Right ventricle myocardium superior (tissue), 1 donor: ENCODE measurements around the gene SMIM38. TPM values are rescaled to one million over a fixed set of nuclear protein-coding genes. Genes with fewer than 3 reads are reported as not detected.
A peak's percentile ranks its signal among the peaks of the same experiment; 100 is the strongest.
"Not testable (repeated sequence)": the region's sequence is repeated elsewhere in the genome, so short reads cannot be mapped to it uniquely, and the experiment has no call there.

ENCODE experiments used
- ATAC-seq: fragments of 200-7000 bp; cut with Tn5 transposase; one replicate; pipeline ENCODE4 v1.9.1; 2020; ENCODE audit warnings: mild to moderate bottlenecking; ENCODE audit not compliant: poor library complexity
- DNase-seq: peaks from one replicate; pipeline ENCODE4 v3.0.0-alpha.2; 2020
- intact Hi-C: fragments of 100-400 bp; cut with DNase I; formaldehyde crosslinking; loops from one replicate; pipeline ENCODE4 v1.11.2; 2022
- total RNA-seq: library from RNA; stranded (reverse); fragmentation: NEBNext Ultra II Directional; extraction: Animal tissue kit (Norgen Biotek cat#: 25700); gene quantifications from one replicate; pipeline ENCODE4 v1.2.1, GENCODE V29; 2021
- donor health status: DM: no; HTN: yes; CAD: no; lungs with severe emphysema.

The SMIM38 gene
- total RNA-seq, 1 donor from 2014 or later = not detected

DNA sequence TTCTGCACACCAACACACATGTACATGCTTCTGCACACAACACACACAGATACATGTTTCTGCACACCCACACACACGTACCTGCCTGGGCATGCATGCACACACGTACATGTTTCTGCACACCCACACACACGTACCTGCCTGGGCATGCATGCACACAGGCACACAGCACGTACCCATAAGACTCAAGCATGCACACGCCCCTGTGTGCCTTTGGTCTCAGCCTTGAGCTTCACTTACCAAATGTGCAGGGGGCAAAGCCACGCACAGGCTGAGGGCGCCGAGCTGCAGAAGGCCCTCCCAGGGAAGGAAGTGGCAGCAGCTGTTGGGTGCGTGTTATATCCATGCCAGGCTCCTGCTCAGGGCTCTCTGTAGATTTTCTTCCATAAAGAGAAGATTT, 34.7 kb upstream of the SMIM38 start:
- intact Hi-C loops = no loop called here
- ATAC-seq (no peak), DNase-seq (no peak)

DNA sequence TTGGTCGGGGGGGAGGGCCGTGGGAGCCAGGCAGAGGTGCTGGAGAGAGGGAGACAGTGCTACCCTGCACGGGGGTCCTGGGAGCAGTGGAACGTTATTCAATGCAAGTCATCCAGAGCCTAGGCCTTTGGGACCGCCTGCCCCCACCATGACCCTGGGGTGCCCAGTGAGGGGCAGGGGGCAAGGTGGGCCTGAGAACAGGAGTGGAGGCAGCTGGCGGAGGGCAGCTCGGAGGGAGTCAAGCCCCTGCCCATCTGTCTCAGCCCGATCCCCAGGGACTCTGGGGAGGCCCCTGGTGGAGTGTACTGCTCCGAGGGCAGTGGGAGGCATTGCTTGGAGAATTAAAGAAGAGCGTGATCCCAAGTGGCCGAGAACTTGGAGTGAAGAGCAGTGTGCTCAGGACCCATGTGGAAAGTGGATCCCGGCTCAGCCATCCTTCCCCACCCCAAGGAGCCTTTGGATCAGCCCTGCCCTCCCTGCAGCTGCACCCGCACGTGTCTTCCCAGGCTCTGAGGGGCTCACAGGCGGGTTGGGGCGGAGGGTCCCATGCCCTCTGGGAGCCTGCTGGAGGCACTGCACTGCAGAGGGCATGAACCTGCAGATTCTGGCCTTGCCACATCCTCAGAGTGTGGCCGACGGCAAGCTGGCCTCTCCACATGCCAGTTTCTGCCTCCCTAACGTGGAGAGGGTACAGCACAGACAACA, 34.0 kb upstream of the SMIM38 start:
- intact Hi-C loops = no loop called here
- ATAC-seq (peak; percentile 5), DNase-seq (no peak)

DNA sequence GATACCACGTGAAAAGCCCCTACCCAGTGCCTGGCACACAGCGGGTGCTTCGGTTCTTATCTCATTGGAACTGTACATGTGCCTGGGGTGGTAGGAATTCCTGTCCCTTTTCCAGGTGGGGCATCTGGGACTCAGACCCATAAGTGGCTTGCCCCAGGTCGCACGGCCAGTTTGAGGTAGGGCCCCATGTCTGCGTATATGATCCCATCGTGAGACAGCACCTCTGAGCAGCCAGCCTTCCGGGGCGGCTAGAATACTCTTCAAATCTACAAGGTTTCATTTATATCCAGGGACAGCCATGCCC, 33.5 kb upstream of the SMIM38 start:
- DNase-seq = no peak
- intact Hi-C loops = no loop called here
- peak; percentile 32 for ATAC-seq

DNA sequence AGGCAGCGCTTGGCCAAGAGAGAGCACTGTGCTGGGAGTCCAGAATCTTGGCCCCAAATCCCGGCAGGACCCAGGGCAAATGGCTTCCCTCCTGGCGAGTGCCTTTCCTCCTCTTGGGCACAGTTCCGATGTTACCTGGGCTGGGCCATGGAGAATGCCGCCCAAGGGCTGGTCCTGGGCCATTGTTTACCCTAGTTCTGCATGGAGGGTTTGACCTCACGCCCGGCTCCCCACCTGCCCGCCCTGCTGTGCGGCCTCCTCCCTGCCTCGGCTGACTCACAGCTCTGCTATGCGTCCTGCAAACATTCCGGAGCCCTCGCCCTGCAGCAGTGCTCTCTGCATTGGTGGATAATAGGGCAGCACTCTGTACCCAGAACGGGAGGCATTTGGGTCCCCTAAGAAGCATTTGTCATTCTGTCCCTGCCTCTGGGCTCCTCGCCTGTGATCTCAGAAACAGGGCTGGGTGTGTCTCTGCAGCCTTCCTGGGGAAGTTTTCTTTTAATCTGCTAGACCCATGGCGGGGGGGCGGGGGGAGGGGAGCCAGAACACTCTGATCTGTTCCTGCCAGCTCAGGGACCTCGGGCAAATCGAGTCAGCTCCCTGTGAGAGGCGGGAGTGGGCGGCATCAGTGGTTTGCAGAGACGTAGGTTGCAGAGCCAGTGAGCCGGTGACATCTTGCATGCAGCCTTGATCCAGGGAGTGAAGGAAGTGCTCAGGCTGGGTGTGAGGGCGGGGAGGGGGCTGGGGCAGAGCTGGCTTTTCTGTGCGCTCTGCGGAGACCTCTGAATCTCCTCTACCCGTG, 32.9 kb upstream of the SMIM38 start:
- DNase-seq = peak; percentile 78
- intact Hi-C loops = no loop called here
- ATAC-seq = peak; percentile 88

DNA sequence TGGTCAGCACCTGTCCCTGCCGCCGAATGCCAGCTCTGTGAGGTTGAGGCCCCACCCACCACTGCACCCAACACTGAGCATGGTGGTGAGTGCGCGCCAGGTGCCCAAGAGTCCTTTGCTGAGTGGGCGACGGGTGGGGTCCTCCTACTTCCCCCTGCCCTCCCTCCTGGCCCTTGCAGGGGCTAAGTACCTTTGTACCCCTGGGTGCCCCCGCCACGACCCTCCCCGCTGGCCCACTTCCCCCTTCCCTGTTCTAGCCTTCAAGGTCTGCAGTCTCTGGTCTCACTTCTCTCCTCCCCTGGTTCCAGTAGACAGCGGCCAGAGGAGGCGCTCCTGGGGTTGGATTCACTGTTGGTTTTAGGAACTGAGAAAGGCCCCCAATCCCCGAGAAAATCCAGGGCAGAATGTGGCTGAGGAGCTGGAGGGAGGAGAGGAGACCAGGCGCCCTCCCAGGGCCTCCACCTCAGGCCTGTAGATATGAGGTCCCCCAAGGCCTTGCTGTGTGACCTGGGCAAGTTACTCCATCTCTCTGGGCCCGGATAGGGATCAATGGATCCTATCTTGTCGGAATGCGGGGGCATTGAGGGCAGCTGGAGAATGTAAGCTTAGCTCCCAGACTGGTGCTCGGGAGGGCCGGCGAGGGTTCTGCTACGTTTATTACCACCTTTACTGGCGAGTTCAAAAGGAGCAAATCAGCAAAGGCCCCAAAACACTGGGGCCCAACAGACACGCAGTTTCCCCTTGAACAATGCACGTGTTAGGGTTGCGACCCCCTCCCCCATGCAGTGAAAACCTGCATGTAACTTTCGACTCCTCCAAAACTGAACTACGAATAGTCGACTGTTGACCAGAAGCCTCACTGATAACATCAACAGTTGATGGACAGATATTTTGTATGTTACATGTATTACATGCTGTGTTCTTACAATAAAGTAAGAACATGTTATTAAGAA, 31.9 kb upstream of the SMIM38 start:
- no peak for DNase-seq
- ATAC-seq = no peak
- intact Hi-C loops = no loop called here

DNA sequence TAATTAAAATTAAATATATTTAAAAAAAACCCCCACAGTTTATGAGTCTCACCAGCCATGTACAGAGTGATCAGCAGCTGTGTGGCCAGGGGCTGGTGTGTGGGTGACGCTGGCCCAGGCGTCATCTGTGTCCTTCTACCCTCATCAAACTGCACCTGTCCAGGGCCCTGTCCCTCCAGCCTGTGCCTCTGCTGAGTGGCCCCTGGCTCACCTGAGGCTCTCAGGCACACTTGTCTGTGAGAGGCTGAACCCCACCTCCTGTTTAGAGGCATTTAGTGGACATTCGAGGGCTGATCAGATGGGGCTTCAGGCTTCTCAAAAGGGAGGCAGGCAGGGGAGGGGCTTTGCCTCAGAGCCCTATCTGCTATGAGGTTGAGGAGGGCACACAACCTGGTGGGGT, 29.9 kb upstream of the SMIM38 start:
- no peak for ATAC-seq
- intact Hi-C loops = no loop called here

DNA sequence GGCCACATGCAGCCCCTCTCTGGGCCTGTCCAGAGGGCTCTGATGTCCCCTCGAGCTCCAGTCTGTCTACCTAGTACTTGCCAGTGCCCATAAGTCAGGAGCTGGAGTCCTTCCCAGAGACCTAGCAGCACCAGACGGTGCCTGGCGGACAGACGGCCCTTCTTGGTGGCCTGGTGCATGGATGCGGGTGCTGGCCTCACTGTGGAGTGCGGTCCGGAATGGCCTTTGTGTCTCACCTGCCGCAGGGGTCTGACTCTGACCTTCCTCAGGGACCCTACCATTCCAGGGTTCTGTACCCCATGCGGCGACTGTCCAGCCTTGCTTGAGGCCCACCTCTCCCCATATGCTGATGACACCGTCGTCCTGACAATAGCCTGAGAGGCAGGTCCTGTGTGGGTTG, 29.4 kb upstream of the SMIM38 start:
- ATAC-seq (no peak), DNase-seq (no peak)
- intact Hi-C loops = no loop called here

More for the DNA sequence above, 29.9 kb upstream of the SMIM38 start:
- DNase-seq = no peak

DNA sequence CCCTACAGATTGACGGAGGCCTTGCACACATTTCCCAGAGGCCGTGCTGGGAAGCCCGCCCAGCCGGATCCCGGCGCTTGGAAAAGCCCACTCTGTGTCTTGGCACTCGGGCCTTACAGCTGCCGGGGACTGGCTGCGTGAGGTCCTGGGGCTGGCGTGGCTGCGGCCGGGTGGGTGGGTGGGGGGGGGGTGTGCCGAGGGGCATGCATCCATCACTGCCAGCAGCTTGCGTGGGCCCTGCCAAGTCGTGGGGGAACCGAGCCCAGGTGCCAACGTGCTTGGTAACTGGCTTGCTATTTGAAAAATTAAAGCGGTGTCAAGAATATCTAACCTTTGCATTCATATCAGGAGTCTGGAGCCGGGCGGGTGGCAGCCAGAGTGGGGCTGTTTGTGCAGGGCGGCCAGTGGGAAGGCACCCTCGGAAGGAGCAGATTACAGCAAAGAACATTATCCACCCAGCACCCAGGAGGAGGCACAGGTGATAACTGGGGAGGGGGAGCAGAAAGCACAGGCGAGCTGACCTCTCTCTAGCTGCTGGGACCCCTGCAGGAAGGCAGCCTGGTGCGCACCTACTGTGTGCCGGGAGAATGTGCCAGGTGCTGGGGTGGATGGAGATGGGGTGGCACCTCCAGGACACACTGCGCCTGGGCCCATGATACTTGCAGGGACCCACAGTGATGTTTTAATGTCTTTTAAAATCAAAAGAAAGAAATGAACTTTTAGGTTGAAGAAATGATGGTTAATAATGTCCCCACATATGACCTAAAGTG, 28.5 kb upstream of the SMIM38 start:
- ATAC-seq = no peak
- intact Hi-C loops = no loop called here
- DNase-seq = peak; percentile 63

DNA sequence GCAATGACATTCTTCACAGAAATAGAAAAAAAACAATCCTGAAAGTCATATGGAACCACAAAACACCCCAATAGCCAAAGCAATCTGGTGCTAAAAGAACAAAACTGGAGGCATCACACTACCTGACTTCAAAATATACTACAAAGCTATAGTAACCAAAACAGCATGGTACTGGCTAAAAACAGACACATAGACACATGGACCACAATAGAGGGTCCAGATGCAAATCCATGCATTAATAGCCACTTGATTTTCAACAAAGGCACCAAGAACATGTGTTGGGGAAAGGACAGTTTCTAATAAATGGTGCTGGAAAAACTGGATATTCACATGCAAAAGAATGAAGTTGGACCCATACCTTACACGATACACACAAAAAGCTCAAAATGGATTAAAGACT, 27.9 kb upstream of the SMIM38 start:
- no peak for ATAC-seq
- DNase-seq = no peak
- intact Hi-C loops = no loop called here

DNA sequence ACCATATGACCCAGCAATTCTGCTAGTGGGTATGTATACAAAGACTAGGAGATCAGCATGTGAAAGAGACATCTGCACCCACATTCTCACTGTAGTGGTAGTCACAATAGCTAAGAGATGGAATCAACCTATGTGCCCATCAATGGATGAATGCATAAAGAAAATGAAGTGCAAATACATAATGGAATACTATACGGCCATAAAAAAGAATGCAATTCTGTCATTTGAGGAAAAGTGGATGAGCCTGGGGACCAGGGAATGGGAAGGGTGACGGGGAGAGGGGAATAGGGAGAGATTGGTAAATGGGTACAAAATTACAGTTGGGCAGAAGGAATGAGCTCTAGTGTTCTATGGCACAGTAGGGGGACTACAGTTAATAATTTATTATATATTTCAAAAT, 26.7 kb upstream of the SMIM38 start:
- intact Hi-C loops = no loop called here
- DNase-seq = no peak
- no peak for ATAC-seq

DNA sequence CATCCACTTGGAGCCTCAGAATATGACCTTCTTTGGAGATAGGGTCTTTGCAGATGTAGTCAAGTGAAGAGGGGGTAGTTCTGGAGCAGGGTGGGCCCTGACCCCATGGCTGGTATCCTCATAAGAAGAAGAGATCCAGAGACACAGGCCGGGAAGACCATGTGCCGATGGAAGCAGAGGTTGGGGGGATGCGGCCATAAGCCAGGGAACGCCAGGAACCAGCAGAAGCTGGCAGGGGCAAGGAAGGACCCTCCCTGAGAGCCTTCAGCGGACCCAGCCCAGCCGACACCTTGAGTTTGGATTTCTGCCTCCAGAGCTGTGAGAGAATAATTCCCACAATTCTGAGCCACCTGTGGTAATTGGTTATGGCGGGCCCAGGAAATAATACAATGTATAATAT, 26.1 kb upstream of the SMIM38 start:
- DNase-seq (no peak), ATAC-seq (no peak)
- intact Hi-C loops = no loop called here

DNA sequence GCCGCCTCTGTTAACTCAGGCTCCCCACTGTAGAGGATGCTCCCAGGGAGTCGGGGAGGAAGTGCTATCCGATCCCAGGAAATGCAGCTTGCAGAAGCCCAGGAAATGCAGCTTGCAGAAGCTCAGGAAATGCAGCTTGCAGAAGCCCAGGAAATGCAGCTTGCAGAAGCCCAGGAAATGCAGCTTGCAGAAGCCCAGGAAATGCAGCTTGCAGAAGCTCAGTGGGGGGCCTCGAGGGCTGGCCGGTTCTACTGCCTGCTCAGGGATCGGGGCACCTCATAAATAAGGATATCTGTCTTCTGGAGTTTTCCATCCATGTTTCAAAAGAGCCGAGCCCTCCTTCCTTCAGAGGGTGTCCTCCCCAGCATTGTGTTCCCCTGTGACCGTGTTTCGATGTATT, 25.1 kb upstream of the SMIM38 start:
- intact Hi-C loops = no loop called here
- DNase-seq (no peak), ATAC-seq (no peak)

DNA sequence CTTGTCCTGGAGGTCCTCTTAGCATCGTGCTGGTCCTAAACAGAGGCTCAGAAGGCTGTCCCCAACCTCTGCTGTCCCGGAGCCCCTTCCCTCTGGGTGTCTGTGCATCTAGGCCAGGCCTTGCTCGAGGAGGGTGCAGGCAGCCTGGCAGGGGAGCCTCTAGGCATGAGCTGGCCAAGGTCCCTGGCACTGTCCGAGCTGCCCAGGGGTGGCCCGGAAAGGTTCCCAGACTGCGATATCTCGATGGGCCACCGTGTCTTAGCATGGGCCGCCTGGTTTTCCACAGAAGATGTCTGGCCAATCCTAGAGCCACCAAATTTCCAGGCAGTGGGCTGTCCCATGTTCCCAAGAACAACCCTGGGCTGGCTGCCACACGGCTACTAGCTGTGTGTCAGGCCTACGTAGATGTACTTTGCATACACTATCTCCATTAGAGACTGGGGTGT, 24.6 kb upstream of the SMIM38 start:
- peak; percentile 78 for ATAC-seq
- peak; percentile 66 for DNase-seq
- intact Hi-C loops = no loop called here

DNA sequence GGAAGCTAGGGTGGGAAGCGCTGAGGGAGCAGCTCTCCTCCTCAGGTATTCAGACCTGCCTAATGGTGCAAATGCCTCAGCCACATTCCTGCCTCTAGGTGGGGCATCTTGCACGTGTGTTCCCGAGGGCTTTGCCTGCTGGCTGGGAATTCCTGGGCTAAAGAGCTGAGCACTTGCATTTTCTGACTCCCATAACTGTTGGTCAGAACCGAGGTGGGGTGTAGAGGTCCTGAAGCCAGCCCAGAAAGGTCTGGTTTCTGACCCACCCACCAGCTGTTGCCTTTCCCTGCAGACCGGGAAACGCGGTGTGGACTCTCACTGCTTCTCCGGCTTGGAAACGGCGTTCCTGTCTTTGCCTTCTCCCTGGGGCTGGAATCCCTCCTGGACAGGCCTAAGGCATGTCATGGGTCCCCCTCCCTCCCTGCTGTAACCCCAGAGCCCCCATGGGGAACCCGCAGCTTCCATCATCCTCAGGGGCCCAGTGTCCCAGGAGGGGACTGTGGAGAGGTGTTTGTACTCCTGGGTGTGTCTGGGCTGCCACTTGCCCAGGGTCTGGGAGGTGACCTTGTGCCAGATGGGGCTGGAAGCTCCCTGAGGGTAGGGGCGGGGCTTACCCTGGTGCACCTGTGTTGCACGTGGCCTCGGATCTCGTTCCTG, 24.0 kb upstream of the SMIM38 start:
- intact Hi-C loops = no loop called here
- DNase-seq = peak; percentile 68
- ATAC-seq = peak; percentile 91

DNA sequence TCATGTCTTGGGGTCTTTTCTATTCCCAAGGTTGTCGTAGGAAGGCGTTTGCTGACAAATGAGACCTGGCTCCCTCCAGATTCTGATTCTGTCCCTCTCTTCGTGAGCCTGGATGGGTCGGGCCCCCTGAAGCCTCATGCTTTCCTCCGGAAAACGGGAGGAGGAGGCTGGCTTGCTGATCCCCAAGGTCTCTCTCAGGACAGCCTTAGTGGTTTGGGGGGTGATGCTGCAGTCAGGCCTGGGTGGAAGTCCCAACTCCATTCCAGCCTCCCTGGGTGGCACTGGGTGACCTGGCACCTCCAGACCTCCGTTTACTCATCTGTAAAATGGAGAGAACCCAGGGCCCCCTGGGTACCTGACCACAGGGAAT, 23.4 kb upstream of the SMIM38 start:
- ATAC-seq (no peak), DNase-seq (no peak)
- intact Hi-C loops = no loop called here

DNA sequence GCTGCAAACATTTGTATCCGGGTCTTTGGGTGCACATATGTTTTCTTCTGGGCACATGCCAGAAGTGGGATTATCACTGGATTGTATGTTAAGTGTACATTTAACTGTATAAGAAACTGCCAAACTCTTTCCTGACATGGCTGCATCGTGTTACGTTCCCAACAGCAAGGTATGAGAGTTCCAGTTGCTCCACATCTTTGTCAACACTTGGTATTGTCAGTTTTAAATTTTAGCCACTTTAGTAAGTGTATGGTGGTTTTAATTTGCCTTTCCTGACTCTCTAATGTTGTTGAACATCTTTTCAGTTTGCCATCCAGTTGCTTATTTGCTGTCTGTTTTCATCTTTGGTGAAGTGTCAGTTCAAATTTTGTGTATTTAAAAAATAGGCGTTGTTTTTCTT, 22.5 kb upstream of the SMIM38 start:
- no peak for DNase-seq
- no peak for ATAC-seq
- intact Hi-C loops = no loop called here

DNA sequence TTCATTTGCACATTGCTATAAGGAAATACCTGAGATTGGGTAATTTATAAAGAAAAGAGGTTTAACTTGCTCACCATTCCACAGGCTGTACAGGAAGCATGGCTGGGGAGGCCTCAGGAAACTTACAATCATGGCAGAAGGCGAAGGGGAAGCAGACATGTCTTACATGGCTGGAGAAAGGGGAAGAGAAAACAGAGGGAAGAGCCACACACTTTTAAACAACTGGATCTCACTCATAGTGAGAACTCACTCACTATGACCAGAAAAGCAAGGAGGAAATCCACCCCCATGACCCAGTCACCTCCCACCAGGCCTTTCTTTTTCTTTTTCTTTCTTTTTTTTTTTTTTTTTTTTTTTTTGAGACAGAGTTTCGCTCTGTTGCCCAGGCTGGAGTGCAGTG, 21.6 kb upstream of the SMIM38 start:
- DNase-seq, intact Hi-C loops, ATAC-seq: not testable (repeated sequence)

DNA sequence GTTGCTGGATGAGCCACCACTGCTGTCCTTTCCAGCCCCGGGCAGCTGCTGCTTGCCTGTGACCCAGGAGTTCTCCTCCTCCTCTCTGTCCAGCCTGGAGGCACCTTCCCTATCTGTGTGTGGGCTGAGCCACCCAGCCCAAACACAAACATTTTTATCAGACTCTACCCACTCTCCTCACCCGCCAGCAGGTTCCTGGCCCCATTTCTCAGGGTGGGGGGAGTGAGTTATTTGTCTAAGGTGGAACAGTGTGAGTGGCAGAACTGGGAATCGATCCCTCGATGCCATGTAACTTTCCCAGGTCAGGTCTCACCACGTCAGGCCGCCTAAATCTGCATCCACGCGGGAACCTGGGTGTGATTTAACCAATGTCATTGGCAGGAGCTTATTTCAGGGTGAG, 20.8 kb upstream of the SMIM38 start:
- ATAC-seq (no peak), DNase-seq (no peak)
- intact Hi-C loops = no loop called here
